GM12865 (cell line): ENCODE measurements around the gene PFN1.

ENCODE experiments used
- DNase-seq: peaks from one replicate; pipeline ENCODE4 v3.0.0; 2010; ENCODE audit warnings: low read depth
- H3K4me3 ChIP-seq: 2 replicates; pipeline ENCODE4 v1.5.1; 2011; ENCODE audit warnings: mild to moderate bottlenecking, low read depth, low read length, control low read depth
- TF ChIP-seq, protein P1 (sequence below): IDR thresholded peaks from 2 replicates; pipeline ENCODE4 v1.5.1; 2011; ENCODE audit warnings: low read length, control low read depth, low read depth, inconsistent platforms; ENCODE audit not compliant: insufficient read depth; ENCODE audit errors: missing control alignments

The PFN1 gene

DNA sequence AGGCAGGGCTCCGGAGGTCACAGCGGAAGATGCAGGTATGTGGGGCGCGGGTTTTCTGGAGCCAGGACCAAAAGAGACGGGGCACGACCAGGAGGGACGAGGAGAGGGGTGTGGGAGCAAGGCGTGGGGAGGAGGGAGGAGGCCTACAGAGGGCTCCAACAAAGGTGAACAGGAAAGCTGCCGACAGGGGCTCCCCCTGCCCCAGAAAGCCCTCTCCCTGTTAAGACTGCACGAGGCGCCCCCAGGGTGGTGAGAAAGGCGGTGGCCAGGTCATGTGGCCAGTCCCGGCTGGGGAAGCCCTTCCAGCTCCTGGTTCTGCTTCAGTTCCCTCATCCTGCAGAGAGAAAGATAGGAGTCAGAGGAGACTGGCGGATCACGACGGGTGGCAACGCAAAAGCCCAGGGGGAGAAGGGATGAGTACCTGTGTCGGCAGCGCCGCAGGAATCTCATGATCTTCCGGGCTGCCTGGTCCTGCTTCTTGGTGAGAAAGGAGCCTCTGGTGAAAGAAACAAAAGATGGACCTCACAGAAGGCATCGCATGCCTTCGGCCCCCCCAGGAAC, 20.2 kb upstream of the PFN1 start:
- TF ChIP-seq, protein P1, sequence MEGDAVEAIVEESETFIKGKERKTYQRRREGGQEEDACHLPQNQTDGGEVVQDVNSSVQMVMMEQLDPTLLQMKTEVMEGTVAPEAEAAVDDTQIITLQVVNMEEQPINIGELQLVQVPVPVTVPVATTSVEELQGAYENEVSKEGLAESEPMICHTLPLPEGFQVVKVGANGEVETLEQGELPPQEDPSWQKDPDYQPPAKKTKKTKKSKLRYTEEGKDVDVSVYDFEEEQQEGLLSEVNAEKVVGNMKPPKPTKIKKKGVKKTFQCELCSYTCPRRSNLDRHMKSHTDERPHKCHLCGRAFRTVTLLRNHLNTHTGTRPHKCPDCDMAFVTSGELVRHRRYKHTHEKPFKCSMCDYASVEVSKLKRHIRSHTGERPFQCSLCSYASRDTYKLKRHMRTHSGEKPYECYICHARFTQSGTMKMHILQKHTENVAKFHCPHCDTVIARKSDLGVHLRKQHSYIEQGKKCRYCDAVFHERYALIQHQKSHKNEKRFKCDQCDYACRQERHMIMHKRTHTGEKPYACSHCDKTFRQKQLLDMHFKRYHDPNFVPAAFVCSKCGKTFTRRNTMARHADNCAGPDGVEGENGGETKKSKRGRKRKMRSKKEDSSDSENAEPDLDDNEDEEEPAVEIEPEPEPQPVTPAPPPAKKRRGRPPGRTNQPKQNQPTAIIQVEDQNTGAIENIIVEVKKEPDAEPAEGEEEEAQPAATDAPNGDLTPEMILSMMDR = no peak
- H3K4me3 ChIP-seq = peak overlapping the region; percentile 97
- DNase-seq = peak; percentile 15

DNA sequence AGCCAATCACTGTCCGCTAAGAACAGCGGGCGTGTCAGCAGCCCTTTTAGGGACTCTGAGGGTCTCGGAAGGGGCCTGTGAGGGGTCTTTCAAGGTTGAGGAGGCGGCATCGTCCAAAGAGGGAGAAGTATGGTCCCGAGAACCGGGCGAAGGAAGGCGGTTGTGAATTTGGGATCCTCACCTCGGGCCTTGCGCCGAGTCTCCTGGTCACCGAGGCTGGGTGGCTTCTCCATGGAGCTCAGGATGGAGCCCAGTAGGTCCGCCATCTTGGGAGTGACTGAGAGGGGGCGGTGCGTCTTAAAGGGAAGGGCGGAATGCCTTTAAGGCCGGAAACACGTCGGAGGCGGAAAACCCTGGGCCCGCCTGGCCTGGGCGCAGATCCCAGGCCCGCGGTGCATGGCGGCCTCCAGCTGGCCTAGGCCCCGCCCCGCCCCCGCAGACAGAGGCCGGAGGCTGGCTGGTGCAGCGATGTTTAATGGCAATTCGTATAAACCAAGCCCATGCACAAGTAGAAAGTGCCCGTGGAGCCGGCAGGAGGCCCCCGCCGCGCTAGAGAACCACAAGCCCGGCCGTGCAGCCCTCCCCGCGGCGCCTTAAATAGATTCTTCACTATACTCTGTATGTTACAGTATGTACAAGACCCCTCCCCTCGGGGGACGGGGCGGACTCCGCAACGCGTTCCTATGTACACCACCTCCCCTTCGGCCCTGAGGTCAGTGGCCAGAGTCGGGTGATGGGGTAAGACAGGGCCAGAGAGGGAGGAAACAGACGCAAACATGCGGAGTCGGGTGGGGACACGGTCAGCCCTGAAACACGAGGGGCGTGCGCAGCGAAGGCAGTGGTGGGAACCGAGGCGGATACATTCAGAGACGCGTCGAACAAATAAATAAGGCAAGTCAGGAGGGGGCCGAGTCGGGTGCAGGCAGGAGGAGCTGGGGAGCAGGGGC, 19.5 kb upstream of the PFN1 start, which contains the start of gene SPAG7:
TSS of gene SPAG7 (minus strand) at position 279 of the 947 bp plus-strand sequence. CDS start at position 266, 13 bp downstream.
- DNase-seq = peak; percentile 99
- TF ChIP-seq, protein P1 = no peak
- H3K4me3 ChIP-seq = peak within 1 kb of the TSS; percentile 97

DNA sequence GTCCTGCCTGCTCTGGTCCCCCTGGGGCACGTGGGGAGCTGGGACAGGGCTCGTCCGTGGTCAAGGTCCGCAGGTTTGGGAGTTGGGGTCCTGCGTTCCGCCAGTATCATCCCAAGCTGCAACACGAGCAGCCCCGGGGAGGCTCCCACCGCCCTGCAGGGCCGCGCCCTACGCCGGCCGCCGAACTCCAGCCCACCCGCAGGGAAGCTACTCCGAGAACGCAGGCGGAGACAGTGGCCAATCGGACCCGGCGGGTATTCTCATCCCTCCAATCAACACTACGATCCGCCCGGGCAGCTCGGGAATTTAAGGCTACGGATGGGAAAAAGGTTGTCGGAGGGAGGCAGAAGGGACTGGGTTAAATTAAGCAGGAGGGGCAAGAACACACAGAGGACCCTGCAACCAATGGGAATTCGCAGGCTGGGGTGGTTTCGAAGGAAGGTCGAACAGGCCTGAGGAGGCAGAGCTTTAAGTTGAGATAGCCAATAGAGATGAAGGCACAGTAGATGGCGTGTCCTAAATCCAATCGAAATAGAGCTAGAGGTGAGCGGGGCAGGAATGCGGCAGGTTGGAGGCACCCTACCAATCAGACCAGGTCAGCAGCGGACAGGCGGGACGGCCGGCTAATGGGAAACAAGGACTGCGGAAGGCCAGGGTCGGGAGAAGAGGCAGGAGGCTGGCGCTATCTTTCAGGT, 18.7 kb upstream of the PFN1 start:
- DNase-seq = peak; percentile 100
- TF ChIP-seq, protein P1 = no peak

DNA sequence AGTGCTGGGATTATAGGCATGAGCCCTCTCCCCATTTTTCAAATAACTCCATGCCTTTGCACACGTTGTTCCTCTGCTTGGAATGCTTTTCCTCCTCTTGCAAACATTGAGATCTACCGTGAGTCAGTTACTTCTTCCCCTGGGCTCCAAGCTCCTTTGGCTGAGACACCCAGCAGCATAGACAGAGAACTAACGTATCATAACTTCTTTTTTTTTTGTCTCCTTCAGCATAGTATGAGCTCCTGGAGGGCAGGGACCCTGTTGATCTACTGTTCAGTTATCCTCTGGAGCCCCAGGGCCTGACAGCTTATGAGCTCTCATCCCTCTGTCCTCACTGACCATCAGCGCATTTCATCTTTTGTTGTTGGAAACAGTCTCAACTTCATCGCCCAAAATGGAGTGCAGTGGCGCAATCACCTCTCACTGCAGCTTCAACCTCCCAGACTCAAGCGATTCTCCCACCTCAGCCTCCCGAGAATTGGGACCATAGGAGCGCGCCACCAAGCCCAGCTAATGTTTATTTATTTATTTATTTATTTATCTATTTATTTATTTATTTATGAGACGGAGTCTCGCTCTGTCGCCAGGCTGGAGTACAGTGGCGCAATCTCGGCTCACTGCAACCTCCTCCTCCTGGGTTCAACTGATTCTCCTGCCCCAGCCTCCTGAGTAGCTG, 17.1 kb upstream of the PFN1 start:
- TF ChIP-seq, protein P1 = no peak
- DNase-seq = no peak

More for the DNA sequence above, 18.7 kb upstream of the PFN1 start:
- peak overlapping the region; percentile 97 for H3K4me3 ChIP-seq

DNA sequence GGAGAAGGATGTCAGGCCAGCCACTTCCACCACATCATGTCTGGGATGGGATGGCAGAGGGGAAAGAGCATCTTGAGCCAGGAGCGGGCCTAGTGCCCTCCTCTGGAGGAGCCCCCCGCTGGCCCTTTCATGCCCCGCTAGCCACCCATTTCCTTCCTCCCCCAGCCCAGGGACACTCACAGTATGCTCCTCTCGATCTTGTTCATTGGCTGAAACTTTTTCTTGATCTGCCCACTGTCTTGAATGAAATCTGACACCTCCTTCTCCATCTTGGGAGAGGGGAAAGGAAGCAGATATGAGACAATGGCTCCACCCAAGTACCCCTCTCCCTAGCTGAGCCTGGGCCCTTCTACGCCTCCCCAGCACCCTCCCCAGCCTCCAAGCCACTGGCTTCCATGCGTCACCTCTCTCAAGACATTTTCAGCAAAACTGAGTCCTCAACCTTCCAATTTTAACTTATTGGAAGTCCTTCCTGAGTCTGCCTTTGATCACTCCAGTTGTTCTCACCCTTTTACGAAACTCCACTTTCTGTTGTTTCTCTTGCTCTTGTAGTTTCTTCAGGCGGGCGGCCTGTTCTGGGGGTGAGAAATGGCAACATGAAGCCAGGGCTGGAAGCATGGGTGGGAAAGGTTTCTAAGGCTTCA, 12.1 kb upstream of the PFN1 start:
- TF ChIP-seq, protein P1 = no peak
- no peak overlapping the region for H3K4me3 ChIP-seq
- DNase-seq = no peak

More for the DNA sequence above, 17.1 kb upstream of the PFN1 start:
- H3K4me3 ChIP-seq = peak overlapping the region; percentile 84; the same call in 1 of the 2 replicates
